Panc1 (cell line): ENCODE results near the gene ERC2.

Experiments used
- POLR2AphosphoS5 ChIP-seq: IDR thresholded peaks from 2 replicates; pipeline ENCODE4 v1.6.1; 2012; ENCODE audit warnings: mild to moderate bottlenecking, low read depth, low read length, moderate library complexity
- TCF7L2 ChIP-seq: IDR thresholded peaks from 2 replicates; pipeline ENCODE4 v1.6.1; 2011; ENCODE audit warnings: mild to moderate bottlenecking, low read depth, low read length, inconsistent platforms
- TF ChIP-seq, protein P1 (sequence below), 2 experiments: IDR thresholded peaks; 2 replicates each; pipeline ENCODE4 v1.6.1; 2011 to 2012; ENCODE audit warnings: low read depth in 2 of 2, control low read depth in 1 of 2, low read length in 1 of 2, mild to moderate bottlenecking in 1 of 2, moderate library complexity in 1 of 2; ENCODE audit not compliant: insufficient read depth in 1 of 2
- TF ChIP-seq, protein P2 (sequence below): fragments of 450-650 bp; IDR thresholded peaks from 2 replicates; pipeline ENCODE4 v1.5.1; 2017; ENCODE audit warnings: mild to moderate bottlenecking

DNA sequence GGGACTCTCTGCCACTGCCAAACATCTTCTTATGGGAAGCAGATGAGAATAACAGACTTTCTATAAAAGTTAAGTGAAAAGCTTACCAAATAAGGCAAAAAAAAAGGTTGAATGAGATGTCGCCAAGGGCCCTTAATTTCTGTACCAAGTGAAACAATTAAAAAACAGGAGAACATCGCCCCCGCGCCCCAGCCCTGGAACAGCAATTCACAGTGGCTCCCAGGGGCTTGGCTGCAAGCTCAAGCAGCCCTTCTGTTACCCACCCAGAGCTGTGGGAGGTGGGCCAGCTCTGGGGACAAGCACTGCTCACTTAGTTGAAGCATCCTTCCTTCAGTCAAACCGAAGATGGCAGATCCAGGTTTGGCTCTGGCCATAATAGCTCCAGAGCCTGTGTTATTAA, 208.0 kb downstream of the ERC2 start:
- TF ChIP-seq, protein P1, sequence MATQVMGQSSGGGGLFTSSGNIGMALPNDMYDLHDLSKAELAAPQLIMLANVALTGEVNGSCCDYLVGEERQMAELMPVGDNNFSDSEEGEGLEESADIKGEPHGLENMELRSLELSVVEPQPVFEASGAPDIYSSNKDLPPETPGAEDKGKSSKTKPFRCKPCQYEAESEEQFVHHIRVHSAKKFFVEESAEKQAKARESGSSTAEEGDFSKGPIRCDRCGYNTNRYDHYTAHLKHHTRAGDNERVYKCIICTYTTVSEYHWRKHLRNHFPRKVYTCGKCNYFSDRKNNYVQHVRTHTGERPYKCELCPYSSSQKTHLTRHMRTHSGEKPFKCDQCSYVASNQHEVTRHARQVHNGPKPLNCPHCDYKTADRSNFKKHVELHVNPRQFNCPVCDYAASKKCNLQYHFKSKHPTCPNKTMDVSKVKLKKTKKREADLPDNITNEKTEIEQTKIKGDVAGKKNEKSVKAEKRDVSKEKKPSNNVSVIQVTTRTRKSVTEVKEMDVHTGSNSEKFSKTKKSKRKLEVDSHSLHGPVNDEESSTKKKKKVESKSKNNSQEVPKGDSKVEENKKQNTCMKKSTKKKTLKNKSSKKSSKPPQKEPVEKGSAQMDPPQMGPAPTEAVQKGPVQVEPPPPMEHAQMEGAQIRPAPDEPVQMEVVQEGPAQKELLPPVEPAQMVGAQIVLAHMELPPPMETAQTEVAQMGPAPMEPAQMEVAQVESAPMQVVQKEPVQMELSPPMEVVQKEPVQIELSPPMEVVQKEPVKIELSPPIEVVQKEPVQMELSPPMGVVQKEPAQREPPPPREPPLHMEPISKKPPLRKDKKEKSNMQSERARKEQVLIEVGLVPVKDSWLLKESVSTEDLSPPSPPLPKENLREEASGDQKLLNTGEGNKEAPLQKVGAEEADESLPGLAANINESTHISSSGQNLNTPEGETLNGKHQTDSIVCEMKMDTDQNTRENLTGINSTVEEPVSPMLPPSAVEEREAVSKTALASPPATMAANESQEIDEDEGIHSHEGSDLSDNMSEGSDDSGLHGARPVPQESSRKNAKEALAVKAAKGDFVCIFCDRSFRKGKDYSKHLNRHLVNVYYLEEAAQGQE (IDR thresholded peaks at IDR 0.05; ENCODE audit: insufficient read depth in 1 of 2, low read depth in 2 of 2, low read length in 1 of 2), result no peak
- TF ChIP-seq TCF7L2 (no peak), POLR2AphosphoS5 (no peak)
- TF ChIP-seq, protein P2, sequence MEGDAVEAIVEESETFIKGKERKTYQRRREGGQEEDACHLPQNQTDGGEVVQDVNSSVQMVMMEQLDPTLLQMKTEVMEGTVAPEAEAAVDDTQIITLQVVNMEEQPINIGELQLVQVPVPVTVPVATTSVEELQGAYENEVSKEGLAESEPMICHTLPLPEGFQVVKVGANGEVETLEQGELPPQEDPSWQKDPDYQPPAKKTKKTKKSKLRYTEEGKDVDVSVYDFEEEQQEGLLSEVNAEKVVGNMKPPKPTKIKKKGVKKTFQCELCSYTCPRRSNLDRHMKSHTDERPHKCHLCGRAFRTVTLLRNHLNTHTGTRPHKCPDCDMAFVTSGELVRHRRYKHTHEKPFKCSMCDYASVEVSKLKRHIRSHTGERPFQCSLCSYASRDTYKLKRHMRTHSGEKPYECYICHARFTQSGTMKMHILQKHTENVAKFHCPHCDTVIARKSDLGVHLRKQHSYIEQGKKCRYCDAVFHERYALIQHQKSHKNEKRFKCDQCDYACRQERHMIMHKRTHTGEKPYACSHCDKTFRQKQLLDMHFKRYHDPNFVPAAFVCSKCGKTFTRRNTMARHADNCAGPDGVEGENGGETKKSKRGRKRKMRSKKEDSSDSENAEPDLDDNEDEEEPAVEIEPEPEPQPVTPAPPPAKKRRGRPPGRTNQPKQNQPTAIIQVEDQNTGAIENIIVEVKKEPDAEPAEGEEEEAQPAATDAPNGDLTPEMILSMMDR, result no peak
